Stimulated activated naive CD4-positive, alpha-beta T cell treated with Interleukin-2 at 50 U/mL for 16 hours (primary cell): ENCODE results near the gene TPRN.
A peak's percentile ranks its signal among the peaks of the same experiment; 100 is the strongest.

Experiments used
- DNase-seq: peaks from one replicate; lab custom pipeline; 2025; lab: John Stamatoyannopoulos, UW

The TPRN gene

DNA sequence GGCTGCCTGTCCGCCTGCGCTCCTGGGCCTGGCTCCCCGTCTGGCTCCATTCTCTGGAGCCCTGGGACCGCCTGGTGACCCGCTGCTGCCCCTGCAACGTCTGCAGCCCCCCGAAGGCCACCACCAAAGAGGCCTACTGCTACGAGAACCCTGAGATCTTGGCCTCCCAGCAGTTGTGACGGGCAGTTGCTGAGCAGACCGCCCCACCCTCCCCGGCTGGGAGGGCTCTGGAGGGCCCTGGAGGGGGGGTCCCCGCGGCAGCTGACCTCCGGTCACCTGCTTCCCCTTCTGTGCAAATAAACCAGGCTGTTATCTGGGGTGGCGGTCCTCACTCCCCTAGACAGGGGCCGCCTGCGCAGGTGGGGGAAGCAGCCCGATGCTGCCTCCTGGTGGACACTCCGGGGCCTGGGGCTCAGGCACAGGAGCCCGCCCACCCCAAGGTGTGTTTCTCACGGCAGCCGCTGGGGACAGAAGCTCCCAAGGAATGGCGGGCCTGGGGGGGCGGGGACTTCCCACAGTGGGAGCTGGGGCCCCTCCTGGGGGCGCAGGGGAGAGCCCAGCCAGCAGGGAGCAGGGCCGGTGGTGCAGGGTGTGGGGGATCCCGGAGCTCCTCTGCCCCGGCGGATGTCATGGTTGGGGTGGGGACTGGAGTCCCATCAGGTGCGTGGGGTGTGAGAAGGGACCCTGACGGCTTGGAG is 35.8 kb upstream of the TPRN start:
- peak; percentile 89 for DNase-seq

DNA sequence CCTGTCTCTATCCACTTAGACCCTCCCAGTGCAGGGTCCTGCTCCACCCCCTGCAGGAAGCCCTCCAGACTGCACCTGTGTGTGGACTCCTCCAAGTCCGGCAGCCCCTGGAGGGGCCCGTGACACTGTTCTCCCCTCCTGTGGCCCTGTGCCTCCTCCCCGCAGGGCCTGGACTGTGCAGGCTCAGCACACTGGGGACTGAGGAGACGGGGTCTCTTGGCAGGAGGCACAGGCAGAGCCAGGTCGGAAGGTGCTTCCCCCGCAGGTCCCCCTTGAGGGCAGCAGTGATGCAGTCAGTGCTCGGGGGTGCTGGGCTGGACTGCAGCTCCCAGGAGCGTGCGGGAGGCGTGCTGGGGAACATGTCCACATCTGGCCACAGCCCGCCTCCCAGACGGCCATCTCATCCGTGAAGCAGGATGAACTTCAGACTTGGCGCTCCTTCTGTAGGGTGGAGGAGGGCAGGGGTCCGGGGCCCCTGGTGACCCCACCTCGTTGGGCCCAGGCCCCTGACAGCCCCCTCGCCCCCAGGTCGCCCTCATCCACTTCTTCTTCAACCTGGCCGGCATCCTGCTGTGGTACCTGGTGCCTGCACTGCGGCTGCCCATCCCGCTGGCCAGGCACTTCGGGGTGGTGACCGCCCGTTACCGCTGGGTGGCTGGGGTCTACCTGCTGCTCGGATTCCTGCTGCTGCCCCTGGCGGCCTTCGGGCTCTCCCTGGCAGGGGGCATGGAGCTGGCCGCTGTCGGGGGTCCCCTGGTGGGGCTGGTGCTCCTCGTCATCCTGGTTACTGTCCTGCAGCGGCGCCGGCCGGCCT is 35.1 kb upstream of the TPRN start:
- DNase-seq, result no peak

DNA sequence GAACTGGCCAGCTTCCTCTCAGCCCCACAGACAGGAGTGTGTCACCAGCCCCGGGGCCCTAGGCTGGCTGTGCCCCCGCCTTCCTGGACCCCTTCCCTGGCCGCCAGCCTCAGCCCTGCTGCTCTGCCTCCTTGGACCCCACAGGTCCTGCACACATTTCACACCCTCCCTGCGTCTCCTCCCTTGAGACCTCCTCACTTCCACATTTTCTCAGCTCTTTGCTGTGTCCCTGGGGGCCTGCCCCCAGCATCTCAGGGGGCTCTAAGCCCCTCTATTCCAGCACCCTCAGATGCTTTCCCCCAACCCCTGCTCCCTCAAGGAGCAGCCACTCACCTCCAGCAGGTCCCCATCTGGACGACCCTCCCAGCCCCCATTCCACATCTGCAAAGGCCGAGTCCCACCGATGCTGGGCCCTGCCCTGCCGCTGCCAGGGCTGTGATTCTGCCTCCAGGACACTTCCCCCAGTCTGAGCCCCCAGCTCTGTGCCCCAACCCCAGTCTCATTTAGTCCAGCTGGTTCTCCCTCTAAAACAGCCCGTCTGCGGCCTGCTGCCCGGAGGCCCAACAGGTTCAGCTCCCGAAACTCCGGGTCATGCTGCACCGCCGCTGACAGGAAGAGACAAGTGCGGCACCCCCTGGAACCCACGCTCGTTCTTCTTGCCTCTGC is 34.4 kb upstream of the TPRN start:
- DNase-seq, result no peak

DNA sequence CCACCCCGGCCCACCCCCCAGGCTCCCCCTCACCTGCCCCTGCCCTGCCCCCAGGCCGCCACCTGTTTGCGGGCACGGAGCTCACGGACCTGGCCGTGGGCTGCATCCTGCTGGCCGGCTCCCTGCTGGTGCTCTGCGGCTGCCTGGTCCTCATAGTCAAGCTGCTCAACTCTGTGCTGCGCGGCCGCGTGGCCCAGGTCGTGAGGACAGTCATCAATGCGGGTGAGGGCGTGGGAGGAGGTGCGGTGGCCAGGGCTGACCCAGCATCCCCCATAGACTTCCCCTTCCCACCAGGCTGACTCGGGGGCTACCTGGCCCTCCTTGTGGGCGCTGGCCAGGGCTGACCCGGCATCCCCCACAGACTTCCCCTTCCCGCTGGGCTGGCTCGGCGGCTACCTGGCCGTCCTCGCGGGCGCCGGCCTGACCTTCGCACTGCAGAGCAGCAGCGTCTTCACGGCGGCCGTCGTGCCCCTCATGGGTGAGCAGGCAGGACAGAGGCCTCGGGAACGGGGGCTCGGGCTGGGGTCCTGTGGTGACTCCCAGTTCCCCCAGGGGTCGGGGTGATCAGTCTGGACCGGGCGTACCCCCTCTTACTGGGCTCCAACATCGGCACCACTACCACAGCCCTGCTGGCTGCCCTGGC is 33.6 kb upstream of the TPRN start:
- DNase-seq, result no peak

DNA sequence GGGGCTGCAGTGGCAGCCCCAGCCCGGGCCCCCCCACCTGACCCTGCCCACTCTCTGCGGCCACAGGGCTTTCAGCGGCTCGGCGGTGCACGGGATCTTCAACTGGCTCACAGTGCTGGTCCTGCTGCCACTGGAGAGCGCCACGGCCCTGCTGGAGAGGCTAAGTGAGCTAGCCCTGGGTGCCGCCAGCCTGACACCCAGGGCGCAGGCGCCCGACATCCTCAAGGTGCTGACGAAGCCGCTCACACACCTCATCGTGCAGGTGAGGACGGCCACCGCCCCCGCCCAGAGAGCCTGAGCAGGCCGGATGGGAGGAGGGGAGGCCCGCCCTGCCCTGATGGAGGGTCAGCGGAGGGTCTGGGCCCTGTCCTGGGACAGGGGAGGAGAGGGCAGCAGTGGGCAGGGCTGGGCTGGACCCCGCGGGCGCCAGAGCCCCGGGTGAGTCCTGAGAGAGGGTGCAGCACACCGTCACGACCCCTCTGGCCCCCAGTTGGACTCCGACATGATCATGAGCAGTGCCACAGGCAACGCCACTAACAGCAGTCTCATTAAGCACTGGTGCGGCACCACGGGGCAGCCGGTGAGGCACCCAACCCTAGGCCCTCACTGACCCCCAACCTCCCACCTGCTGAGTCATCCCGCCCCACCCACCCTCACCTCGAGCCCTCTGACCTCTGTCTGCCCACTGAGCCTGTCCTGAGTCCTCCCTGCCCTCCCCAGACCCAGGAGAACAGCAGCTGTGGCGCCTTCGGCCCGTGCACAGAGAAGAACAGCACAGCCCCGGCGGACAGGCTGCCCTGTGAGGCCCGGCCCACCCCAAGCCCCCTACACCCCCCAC is 32.8 kb upstream of the TPRN start:
- no peak for DNase-seq

DNA sequence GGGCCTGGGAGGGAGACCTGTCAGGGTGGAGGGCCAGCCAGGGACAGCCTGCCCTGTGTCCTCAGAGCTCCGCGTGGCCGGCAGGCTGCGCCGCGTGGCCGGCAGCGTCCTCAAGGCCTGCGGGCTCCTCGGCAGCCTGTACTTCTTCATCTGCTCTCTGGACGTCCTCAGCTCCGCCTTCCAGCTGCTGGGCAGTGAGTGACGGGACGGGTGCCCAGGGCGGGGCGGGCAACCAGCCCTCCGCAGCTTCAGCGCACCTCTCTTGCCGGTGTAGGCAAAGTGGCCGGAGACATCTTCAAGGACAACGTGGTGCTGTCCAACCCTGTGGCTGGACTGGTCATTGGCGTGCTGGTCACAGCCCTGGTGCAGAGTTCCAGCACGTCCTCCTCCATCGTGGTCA is 32.0 kb upstream of the TPRN start:
- DNase-seq, result no peak

DNA sequence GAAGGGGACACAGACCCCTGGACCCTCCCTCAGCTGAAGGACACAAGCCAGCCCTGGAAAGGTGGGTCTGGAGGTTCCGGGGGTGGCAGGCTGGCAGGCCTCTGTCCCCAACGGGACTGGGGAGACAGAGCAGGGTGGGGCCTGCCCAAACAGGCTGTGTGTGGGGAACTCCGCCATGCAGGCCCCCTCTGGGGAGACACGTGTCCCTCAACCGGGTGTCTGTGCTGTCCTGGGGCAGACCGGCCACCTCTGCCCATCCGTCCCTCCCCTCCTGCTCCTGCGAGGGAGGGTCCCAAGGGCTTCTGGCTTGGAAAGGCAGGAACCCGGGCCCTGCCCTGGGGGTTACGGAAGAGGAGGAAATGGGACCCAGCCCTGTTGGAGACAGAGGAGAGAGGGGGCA is 31.6 kb upstream of the TPRN start:
- DNase-seq, result no peak

DNA sequence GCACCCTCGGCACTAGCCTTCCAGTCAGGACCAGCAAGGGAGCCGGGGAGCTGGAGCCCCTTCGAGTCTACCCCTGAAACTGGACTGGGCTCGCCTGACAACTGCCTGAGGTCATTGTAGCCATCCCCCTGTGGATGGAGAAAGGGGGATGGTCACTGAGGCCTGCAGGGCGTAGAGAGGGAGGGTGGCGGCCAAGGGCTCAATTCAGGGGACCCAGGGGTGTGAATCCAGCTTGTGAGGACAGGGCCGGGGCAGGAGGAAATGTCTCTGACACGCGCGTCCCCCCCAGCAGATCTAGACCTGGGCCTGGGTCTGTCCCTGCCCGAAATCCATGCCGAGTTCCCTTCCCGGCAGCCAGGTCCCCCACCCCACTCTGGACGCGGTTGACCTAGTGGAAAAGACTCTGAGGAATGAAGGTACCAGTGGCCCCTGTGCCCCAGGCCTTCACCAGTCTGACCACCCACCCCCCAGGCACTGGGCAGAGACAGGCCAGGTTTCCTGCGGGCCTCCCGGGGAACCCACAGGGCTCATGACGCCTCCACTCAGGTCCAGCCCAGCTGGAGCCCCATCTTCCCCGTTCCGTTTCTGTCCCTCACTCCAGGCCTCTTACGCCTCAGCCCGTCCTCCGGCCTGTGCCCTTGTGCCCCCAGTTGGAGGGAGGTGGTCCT is 31.0 kb upstream of the TPRN start:
- DNase-seq, result no peak

DNA sequence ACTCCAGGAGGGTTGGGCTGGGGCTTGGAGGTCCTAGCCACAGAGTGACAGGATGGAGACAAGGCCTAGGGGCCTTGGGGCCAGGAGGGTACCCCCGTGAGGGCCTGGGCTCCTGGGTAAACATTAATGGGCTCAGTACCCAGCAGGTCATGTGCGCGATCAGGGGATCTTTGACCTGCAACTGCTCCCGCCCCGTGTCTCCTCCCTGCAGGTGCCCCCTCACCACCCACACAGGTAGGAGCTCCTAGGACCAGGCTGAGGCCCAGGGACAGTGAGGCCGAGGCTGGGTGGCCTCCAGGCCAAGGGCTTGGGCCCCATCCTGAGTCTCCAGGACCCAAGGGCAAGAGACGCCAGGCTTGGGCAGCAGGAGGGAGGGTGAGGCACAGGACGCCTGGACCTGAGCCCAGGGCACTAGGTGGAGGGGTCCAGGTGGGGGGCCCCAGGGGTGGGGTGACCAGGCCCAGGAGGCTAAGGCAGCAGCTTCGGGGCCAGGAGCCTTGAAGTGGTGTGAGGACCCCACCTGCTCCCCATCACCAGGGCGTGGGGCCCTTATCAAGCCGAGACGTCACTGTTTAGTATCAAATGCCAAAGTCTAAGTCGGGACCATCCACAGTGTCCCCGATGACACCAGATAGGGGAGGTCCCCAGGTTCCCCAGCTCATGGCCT is 30.3 kb upstream of the TPRN start, which contains the start of gene SLC34A3:
Gene SLC34A3, plus strand, starts transcription at position 197 of the 667 bp plus-strand sequence. CDS start 802 bp downstream, outside the sequence.
- no peak for DNase-seq

DNA sequence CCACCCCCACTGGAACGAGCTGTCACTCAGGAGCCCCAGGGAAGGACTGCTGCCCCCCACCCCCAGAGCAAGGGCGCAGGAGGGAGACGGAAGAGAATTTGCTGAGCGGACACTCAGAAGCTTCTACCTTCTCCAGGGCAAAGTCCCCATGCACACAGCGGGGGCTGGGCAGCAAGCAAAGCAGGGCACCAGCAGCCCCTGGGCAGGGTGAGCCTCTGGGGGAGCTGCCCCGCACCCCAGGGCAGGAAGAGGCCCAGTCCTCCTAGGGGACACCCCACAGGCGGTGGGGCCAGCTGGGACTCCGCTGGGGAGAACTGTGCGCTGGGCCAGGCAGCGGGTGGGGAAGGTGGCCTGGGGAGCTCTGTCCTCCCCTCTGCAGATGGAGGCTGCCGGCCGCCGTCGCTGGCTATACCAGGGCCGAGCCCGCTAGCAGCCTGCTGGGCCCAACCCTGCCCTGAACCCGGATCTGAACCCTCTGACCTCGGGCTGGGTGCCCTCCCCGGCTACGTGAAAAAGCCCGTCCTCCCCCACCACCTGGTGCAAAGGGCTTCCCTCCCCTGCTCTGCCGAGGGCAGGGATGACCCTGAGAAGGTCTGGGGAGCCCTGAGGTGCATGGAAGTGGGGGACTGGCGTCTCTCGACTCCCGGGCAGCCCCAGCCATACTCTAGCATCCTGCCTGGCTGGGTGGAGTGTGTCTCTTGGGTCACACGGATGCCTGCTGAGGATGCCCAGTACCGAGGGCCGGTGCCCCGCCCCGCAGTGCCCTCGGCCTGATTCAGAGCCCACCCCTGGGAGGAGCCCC is 29.6 kb upstream of the TPRN start:
- no peak for DNase-seq

DNA sequence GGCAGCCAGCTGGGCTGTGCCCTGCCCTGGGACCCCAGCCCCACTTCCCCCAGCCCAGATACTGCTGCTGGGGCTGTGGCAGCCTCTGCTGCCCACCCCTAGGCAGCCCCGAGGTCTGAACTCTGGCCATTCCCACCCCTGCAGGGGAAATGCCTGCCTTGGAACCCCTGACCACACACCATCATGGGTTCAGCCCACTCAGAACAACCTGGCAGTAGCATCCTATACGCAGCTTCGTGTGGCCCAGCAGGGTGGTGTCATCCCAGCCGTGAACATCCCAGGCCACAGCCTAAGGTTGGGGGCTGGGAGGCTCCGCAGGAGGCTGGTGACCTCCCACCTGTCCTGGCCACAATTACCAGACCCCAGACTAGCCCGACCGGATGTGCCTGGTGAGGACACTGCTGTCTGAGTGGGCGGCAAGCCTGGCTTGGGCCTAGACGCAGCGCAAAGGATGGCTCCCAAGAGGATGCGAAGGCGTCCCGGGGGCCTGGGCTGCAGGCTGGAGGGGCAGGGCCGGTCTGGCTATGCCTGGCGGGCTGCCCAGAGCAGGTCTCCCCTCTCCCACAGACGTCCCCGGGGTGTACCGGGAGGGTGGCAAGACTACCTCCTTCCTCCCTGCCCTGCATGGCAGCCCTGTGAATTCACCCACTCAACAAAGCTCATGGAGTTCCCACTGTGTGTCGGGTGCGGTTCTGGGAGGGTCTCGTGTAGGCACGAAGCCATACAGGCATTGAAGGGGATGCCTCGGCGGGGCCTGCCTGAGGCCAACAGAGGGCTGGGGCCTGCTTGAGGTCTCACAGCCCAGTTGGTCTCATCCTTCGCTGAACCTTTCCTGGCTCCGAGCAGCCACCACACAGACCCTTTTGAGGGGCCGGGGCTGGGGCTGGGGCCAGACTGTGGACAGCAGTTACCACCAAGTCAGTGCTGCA is 28.7 kb upstream of the TPRN start:
- no peak for DNase-seq

DNA sequence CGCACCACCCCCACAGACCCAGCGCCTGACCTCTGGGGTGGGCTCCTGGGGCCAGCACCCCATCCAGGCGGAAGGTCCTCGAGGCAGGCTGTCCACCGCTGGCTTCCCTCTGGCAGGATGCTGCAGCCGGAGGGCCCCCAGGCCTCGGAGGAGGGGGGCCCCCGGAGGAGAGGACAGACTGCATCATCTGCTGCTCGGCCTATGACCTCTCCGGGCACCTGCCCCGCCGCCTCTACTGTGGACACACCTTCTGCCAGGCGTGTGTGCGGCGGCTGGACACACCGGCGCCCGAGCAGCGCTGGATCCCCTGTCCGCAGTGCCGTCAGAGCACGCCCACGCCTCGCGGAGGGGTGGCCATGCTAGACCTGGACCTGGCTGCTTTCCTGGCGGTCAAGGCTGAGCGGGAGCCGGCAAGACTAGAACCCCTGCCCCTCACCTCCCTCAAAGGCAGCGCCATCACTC is 28.0 kb upstream of the TPRN start:
- DNase-seq, result no peak

DNA sequence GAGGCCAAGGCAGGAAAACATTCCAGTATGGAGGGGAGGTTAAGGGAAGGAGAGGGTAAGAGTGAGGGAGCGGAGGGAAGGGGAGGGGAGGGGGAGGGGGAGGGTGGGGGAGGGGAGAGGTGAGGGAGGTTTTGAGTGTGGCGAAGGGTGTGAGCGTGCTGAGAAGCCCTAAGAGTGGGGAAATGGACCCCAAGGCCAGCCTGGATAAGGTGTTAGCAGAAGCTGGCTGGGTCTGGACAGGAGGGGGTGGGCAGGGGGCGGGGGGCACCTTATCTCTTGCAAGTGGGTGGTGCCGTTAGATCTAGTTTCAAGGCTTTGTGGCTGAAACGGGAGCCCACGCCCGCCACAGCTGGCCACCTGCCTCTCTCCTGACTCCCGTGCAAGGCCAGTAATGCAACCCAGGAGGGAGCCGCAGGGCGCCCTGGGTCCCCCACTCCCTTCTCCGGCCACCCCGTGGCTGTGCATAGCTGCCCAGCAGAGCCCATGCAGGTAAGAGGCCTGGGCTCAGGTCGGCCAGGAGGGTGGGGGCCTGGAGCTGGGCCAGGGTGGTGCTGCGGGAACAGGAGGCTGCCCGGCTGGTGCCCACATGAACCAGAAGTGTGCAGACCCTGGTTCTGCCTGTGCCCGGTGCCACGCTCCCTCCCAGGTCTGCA is 27.4 kb upstream of the TPRN start:
- no peak for DNase-seq

DNA sequence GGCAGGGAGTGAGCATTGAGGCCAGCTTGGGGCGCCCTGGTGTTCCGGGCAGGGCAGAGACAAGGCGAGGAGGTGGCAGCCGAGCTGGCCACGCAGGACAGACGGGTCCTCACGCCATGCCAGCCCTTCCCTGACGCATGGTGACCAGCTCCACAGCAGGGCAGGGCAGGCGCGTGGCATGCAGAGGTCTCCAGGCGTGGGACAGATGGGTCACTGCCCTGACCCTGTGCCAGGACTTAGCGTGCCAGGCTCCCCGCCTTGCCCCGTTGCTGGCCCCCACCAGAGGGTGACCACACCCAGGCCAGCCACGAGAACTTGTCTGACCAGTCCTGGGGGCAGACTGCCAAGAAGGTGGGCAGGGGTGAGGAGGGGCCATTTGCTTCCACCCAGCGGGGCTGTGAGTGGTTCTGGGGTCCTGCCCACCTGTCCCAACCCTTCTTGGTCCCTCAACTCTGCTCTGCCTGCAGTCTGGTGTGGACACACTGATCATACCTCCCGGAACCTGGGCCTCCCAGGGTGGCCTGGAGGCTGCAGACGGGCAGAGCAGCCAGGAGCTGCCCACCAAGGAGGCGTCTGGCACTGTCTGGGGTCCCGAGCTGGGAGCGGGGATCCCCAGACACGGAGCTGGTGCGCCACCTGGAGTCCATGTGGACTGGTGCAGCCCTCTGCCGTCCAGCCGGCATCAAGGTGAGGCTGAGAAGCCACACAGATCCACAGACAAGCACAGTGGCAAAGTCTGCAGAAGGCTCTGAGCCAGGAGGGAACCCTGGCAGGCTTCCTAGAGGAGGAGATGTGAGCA is 26.7 kb upstream of the TPRN start, which contains the start of gene RNF224:
Gene RNF224, plus strand, starts transcription at position 449 of the 799 bp plus-strand sequence. CDS start 834 bp downstream, outside the sequence.
- peak; percentile 68 for DNase-seq

DNA sequence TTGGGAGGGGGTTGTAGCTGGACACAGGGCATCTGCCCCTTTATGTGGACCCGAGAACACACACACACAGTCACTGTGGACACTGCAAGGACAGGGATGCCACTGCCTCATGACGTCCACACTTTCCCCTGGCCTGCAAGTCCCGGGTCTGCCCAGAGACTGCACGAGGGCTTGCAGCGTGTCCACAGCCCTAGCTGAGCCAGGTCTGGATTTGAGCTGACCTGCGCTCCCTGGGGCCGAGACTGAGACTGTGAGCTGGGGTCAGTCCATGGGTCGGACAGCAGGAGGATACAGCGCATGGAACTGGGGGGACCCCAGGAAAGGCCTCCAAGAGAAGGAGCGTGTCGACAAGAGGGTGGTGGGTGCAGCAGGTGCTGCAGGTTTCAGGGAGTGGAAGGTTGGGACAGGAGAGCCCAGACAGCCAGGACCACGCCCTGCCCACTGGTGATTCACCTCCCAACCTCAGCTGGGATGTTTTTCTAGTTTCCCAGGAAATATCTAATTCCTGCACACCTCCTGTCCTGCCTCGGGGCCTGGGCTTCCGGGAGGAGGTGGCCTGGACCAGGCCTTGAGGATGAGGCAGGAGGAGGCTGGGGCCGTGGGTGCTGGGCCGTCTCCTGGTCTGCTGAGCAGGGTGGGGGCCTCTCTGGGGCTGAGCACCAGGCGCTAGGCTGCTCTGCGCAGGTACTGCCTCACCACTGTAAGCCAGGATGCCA is 26.0 kb upstream of the TPRN start:
- no peak for DNase-seq

DNA sequence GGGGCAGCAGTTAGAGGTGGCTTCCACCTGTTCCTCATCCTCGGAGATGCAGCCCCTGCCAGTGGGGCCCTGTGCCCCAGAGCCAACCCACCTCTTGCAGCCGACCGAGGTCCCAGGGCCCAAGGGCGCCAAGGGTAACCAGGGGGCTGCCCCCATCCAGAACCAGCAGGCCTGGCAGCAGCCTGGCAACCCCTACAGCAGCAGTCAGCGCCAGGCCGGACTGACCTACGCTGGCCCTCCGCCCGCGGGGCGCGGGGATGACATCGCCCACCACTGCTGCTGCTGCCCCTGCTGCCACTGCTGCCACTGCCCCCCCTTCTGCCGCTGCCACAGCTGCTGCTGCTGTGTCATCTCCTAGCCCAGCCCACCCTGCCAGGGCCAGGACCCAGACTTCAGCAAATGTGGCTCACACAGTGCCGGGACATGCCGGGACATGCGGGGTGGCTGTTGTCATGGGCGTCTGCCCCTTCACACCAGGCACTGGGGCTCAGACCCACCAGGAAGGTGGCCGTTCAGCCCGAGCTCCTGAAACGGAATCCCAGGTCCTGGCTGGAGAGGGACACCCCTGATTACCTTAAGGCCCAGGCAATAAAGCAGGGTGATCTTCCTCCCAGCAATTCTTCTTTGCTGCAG is 25.3 kb upstream of the TPRN start:
- DNase-seq, result no peak
